DMS 273 (cell line): ENCODE results near the gene CXCL13.
"Not testable (repeated sequence)": the region's sequence is repeated elsewhere in the genome, so short reads cannot be mapped to it uniquely, and the experiment has no call there.

Experiments used
- DNase-seq: peaks from one replicate; lab custom pipeline; 2025; ENCODE audit not compliant: unreplicated experiment; lab: John Stamatoyannopoulos, UW

The CXCL13 gene

GRCh38 chr4:77605210-77605902, at the start of gene CXCL13:
Gene CXCL13 (plus strand): TSS chr4:77605820. CDS start chr4:77605866, 46 bp downstream.
- no peak for DNase-seq

- no peak for DNase-seq
These were observed 45.5 kb upstream of the CXCL13 start for GRCh38 chr4:77560170-77560569.

GRCh38 chr4:77561720-77562119, 43.9 kb upstream of the CXCL13 start:
- not testable (repeated sequence) for DNase-seq

GRCh38 chr4:77564231-77564630, 41.4 kb upstream of the CXCL13 start:
- peak; percentile 63 for DNase-seq

- no peak for DNase-seq
These were observed 39.5 kb upstream of the CXCL13 start for GRCh38 chr4:77566148-77566547.

- DNase-seq, result no peak
These were observed 38.1 kb upstream of the CXCL13 start for GRCh38 chr4:77567549-77567948.

- DNase-seq, result not testable (repeated sequence)
These were observed 35.0 kb upstream of the CXCL13 start for GRCh38 chr4:77570508-77571214.

- DNase-seq, result no peak
These were observed 29.3 kb upstream of the CXCL13 start for GRCh38 chr4:77576351-77576750.

- DNase-seq, result peak; percentile 10
These were observed 27.5 kb upstream of the CXCL13 start for GRCh38 chr4:77578145-77578544.

GRCh38 chr4:77579406-77580076, 26.1 kb upstream of the CXCL13 start:
- DNase-seq, result no peak

GRCh38 chr4:77581724-77582123, 23.9 kb upstream of the CXCL13 start:
- no peak for DNase-seq

- peak; percentile 9 for DNase-seq
These were observed 23.5 kb upstream of the CXCL13 start for GRCh38 chr4:77582156-77582555.

GRCh38 chr4:77582711-77583110, 22.9 kb upstream of the CXCL13 start:
- DNase-seq, result no peak

- DNase-seq, result peak; percentile 61
These were observed 18.7 kb upstream of the CXCL13 start for GRCh38 chr4:77586951-77587383.

GRCh38 chr4:77590482-77590881, 15.1 kb upstream of the CXCL13 start:
- DNase-seq, result no peak

- DNase-seq, result no peak
These were observed 14.1 kb upstream of the CXCL13 start for GRCh38 chr4:77591532-77591931.

GRCh38 chr4:77593101-77593500, 12.5 kb upstream of the CXCL13 start:
- DNase-seq, result no peak

- no peak for DNase-seq
These were observed 11.6 kb upstream of the CXCL13 start for GRCh38 chr4:77593993-77594392.

- no peak for DNase-seq
These were observed 10.2 kb upstream of the CXCL13 start for GRCh38 chr4:77595364-77595973.

GRCh38 chr4:77599378-77599777, 6.2 kb upstream of the CXCL13 start:
- peak; percentile 51 for DNase-seq
